Epidermal melanocyte (primary cell): ENCODE data around the gene EFL1.

Experiments
- DNase-seq: peaks from one replicate; pipeline ENCODE4 v3.0.0; 2011; ENCODE audit warnings: low spot score; ENCODE audit not compliant: insufficient read length

EFL1 gene

GRCh38 chr15:82165948-82166376 lies 96.6 kb downstream of the EFL1 start:
- DNase-seq, result no peak

- DNase-seq, result peak; percentile 36
These were observed 102.6 kb downstream of the EFL1 start for GRCh38 chr15:82159922-82160321.

DNA sequence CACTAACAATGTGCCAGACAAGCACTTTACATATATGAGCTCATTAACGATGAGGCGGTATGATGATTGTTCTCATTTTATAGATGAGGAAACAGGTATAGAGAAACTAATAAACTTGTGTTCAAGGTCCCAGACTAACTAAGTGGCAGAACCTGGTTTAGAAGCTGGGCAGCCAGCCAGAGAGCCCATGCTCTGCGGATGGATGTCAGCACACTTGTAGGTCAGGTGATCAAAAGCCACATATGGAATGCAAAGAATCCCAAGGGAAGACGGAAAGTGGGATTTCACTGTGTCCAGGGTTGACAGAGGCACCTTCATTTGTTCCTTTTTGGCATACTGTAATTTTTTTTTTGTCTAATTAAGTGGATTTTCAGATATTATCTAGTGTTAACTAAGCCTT lies 103.7 kb downstream of the EFL1 start:
- no peak for DNase-seq

DNA sequence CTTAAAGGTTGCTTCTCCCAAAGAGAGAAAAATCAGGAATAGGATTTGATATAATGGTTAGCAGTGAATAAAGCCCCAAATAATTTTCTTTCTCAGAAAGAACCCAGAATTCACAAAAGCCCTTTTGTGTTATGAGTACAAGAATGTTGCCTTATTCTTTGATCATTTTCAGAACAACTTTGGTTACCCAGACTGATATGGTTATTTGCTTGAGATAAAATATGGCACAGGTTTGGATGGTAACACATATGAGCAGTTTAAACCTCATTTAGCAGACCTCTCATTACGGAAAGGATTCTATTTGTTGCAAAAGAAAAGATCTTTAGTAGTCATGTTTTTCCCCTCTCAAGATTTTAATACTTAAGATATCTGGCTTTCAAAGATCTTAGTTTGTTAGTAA lies 111.9 kb downstream of the EFL1 start:
- DNase-seq, result no peak

DNA sequence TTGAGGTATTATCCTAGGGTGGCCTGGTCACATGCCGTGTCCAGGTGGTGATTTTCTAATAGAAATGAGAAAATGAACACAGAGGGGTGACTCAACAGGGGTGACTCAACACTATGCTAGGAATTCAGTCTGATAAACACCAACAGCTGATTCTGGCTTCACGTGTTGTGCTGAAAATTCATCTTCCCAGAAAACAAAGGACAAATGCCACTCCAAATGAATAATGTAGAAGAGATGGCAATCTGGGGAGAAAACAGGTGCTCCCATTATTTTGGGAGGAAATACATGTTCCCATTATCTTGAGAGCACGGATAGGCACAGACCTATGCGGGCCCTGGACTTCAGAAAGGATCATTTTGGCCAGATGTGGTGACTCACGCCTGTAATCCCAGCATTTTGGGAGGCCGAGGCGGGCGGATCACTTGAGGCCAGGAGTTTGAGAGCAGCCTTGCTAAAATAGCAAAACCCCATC lies 115.5 kb downstream of the EFL1 start:
- no peak for DNase-seq

GRCh38 chr15:82146576-82146975 lies 116.0 kb downstream of the EFL1 start:
- no peak for DNase-seq

DNA sequence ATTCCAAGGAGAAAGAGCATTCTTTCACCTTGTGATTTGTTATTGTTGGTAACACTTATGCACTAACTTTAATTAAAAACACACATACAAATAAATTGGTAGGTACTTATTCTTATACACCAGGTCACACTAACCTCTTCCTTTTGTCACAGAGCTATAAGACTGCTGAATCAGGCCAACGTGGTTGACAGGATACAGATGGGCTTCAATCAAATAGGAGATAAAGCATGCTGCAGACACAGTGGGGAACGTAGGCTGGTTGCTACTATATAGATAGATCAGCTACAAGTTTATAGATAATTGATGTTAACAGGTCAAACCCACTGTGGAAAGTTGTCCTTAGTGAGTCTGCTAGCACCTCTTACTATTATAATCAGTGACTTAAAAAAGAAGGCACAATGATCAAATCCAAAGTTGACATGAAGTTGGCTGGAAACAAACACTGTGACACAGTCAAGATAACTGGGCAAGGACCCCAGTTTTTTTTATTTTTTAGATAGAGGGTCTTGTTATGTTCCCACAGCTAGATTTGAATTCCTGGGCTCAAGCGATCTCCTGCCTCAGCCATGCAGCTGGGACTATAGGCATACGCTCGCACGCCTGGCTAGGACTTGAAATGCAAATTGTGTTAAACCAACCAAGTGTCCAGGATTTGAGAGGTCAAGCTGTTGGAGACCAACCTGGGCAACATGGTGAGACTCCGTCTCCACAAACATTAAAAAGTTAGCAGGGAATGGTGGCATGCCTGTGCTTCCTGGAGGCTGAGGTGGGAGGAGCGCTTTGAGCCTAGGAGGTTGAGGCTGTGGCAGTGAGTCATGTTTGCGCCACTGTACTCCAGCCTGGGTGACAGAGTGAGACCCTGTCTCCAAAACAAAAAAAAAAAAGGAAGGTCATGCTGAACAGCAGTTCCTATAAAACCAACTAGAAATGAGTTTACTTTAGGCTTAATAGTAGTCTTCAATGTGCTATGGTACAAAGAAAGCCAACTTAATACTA lies 118.8 kb downstream of the EFL1 start:
- DNase-seq, result no peak

GRCh38 chr15:82140886-82141285 lies 121.6 kb downstream of the EFL1 start:
- DNase-seq, result no peak

DNA sequence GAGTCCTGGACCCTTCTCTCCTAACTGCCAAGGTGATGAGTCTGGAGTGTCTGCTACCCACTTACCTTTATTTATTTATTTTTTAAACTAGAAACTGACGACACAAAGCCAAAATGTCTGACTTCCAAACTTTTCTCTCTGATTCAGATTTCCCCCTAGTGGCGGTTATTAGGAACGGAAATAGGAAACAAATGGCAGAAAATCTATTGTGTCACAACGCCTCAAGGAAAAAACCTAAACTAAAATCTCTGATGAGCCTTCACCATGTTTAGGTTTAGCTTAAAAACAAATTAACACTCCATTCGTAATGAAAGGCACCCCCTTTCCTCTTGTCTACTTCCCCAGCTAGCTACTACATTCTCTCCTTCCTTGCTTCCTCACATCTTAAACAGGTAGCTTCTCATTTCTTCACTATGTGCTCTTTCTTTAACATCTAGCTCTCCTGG lies 122.7 kb downstream of the EFL1 start:
- peak; percentile 40 for DNase-seq

DNA sequence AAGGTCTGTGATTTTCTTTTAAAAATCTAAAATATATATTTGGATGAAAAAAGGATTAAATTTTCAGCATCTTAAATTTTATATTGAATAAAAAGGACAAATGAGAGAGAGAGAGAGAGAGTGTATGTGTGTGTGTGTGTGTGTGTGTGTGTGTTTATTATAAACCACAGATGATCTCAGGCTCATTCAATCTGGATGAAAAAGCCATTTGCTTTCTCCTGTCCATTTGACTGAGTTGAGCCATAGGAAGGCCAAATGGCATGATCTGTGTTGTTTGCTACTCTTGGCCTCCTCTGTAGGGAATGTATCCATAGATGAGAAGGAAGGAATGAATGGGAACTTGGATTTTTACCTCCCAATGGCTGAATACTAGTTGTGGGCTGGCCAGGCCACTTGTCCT lies 124.2 kb downstream of the EFL1 start:
- DNase-seq, result no peak

- no peak for DNase-seq
These were observed 125.3 kb downstream of the EFL1 start for GRCh38 chr15:82137261-82137660.

GRCh38 chr15:82136120-82136519 lies 126.4 kb downstream of the EFL1 start:
- DNase-seq, result no peak

- no peak for DNase-seq
These were observed 126.9 kb downstream of the EFL1 start for GRCh38 chr15:82135638-82136037.

DNA sequence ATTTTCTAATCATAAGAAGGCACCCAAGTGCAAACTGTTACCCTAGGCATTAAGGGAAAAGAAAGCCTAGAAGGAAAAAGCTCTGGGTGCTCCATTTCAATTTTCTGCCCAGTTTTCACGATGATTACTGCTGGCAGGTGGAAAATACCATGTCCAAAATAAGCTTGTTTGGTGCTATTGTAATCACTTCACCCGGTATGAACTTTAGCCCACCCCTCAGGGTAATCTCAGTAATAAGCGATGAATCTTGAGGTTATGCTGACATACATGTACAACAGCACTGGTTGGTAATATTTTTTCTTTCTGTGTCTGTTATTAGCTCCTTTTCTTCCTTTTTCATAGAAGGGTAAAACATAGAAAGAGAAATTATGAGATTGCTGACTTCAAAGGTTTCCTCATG lies 128.1 kb downstream of the EFL1 start:
- no peak for DNase-seq

GRCh38 chr15:82133251-82133650 lies 129.3 kb downstream of the EFL1 start:
- no peak for DNase-seq

GRCh38 chr15:82132742-82133141 lies 129.8 kb downstream of the EFL1 start:
- DNase-seq, result no peak

DNA sequence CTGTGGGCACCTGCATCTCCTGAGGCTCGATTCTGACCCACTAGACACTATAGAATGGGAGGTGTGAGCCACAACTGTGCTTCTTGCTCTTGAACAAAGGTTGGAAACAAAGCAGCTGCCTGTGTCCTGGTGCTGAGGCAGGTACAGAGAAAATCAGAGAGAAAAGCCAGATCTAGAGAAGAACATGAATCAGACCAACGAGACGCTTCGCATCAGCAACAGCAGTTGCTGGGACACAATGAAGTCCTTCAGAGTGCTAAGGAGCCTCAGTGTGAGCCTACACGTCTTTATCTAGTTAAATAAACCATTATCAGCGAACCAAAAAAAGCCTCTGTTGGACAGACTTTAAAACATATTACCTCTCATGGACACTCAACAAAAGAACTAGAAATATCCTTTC lies 130.4 kb downstream of the EFL1 start:
- no peak for DNase-seq

DNA sequence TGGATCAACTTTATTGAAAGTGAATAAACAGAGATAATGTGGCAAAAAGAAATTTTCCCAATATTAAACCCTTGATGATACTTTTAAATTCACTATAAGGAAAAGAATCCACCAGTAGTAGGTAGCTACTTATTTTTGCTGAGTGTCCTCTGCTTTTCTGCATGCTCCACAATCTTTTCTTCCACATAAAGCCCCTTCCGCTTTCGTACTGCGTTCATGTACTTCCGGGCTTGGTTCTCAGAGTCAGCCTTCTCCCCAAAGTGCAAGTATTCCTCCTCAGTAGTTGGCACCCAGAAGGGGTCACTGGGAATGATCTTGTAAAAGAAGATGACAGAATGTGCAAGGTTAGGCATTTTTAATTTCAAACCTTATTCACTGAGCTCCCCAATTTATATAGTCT lies 132.3 kb downstream of the EFL1 start:
- no peak for DNase-seq

DNA sequence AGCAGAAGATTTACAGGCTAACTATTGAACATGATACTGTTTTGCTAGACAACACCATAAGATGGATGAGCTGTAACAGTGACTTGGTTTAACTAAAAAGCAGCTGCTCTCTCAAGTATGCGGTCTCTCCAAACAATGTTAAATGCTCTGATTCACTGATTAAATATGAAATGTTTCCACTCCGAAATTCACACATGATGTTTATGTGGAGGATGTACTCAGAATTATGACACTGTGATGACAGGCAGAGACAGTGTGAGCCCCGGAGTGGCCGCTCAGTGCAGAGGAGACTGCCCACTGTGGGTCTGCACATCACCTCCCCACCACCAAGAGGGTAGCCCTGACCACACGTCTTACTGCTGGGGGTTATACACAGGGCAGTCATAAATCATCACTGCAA lies 132.8 kb downstream of the EFL1 start:
- peak; percentile 39 for DNase-seq

DNA sequence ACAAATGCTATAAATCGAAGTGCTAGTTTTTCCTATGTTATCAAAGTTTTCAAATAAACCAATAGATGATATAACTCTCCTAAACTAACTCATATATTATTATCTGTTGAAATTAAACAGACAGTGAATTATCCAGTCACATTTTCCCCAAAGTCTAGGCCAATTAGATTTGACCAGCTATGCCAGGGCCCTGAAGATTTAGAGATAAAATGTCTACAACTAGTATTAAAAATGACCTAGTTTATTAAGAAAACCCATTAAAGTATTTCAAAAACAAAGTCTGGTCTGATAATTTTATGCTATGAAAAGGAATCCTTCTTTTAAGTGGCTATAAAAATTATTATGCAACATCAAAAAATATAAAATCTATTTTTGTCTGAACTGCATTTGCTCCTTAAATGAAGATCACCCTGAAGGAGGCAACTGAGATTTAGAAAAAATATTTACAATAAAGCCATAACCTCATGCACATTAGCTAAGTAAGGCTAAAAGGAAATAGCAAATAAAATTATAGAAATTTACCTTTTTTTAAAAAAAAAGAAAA lies 133.3 kb downstream of the EFL1 start:
- no peak for DNase-seq

- no peak for DNase-seq
These were observed 134.0 kb downstream of the EFL1 start for GRCh38 chr15:82128401-82129148.

GRCh38 chr15:82127581-82127980 lies 135.0 kb downstream of the EFL1 start:
- no peak for DNase-seq
